HEK293 (cell line): ENCODE measurements around the gene CDK14.
"Not testable (repeated sequence)": the region's sequence is repeated elsewhere in the genome, so short reads cannot be mapped to it uniquely, and the experiment has no call there.

ENCODE experiments used
- CTCF ChIA-PET: fragments of 350-600 bp; formaldehyde crosslinking; extraction: SDS; loops from one replicate; lab custom pipeline; 2021; ENCODE audit warnings: antibody characterized with exemption; lab: Yijun Ruan, JAX
- POLR2A ChIA-PET: fragments of 300-600 bp; formaldehyde crosslinking; extraction: SDS; loops from one replicate; lab custom pipeline; 2020; ENCODE audit warnings: antibody characterized with exemption, inconsistent platforms; lab: Yijun Ruan, JAX
- H3K27ac ChIP-seq: fragments of 200-500 bp; sonication (Bioruptor generic); 2 replicates; pipeline ENCODE4 v1.5.1; 2014; ENCODE audit warnings: low read depth, low read length, control low read depth, inconsistent platforms; ENCODE audit errors: extremely low read depth
- H3K36me3 ChIP-seq, 2 experiments: fragments of 200-500 bp in 1 of 2; sonication (Bioruptor generic) in 1 of 2; 1 replicate in 1 of 2; 2 replicates in 1 of 2; pipeline ENCODE4 v1.5.1; 2014 to 2017; ENCODE audit warnings: inconsistent platforms in 2 of 2, low read length in 2 of 2; ENCODE audit not compliant: control insufficient read depth in 2 of 2, insufficient read depth in 1 of 2
- H3K4me1 ChIP-seq: fragments of 200-500 bp; sonication (Bioruptor generic); 2 replicates; pipeline ENCODE4 v1.5.1; 2014; ENCODE audit warnings: mild to moderate bottlenecking, low read length, inconsistent platforms; ENCODE audit not compliant: control insufficient read depth, insufficient read depth
- H3K4me3 ChIP-seq: 2 replicates; pipeline ENCODE4 v1.5.1; 2011; ENCODE audit warnings: low read depth, mild to moderate bottlenecking, control low read depth, low read length, moderate library complexity
- H3K9me3 ChIP-seq: fragments of 200-500 bp; sonication (Bioruptor generic); 2 replicates; pipeline ENCODE4 v1.5.1; 2014; ENCODE audit warnings: low read depth, low read length, inconsistent platforms; ENCODE audit not compliant: control insufficient read depth, insufficient read depth
- EGR2 ChIP-seq: fragments of 450-650 bp; formaldehyde crosslinking; IDR thresholded peaks from 2 replicates; pipeline ENCODE4 v1.5.1; 2016; ENCODE audit warnings: low read depth, missing biosample characterization, missing genetic modification characterization
- GFI1B ChIP-seq: fragments of 450-650 bp; formaldehyde crosslinking; IDR thresholded peaks from 2 replicates; pipeline ENCODE4 v1.5.1; 2016; ENCODE audit warnings: missing biosample characterization, missing genetic modification characterization
- GLI4 ChIP-seq: fragments of 450-650 bp; formaldehyde crosslinking; IDR thresholded peaks from 2 replicates; pipeline ENCODE4 v1.5.1; 2016; ENCODE audit warnings: missing biosample characterization, missing genetic modification characterization
- YY2 ChIP-seq: fragments of 450-650 bp; formaldehyde crosslinking; IDR thresholded peaks from 2 replicates; pipeline ENCODE4 v1.5.1; 2016; ENCODE audit warnings: missing biosample characterization, missing genetic modification characterization
- ZBTB21 ChIP-seq: fragments of 450-650 bp; formaldehyde crosslinking; IDR thresholded peaks from 2 replicates; pipeline ENCODE4 v1.5.1; 2017; ENCODE audit warnings: missing biosample characterization, missing genetic modification characterization
- ZFP37 ChIP-seq: fragments of 450-650 bp; formaldehyde crosslinking; IDR thresholded peaks from 2 replicates; pipeline ENCODE4 v1.5.1; 2016; ENCODE audit warnings: missing biosample characterization, missing genetic modification characterization
- ZNF133 ChIP-seq: fragments of 450-650 bp; formaldehyde crosslinking; IDR thresholded peaks from 2 replicates; pipeline ENCODE4 v1.5.1; 2016; ENCODE audit warnings: missing biosample characterization, missing genetic modification characterization
- ZNF146 ChIP-seq: fragments of 450-650 bp; formaldehyde crosslinking; IDR thresholded peaks from 2 replicates; pipeline ENCODE4 v1.5.1; 2016; ENCODE audit warnings: missing biosample characterization, missing genetic modification characterization
- ZNF157 ChIP-seq: fragments of 450-650 bp; formaldehyde crosslinking; IDR thresholded peaks from 2 replicates; pipeline ENCODE4 v1.5.1; 2016; ENCODE audit warnings: missing biosample characterization, missing genetic modification characterization
- ZNF184 ChIP-seq: fragments of 450-650 bp; IDR thresholded peaks from 2 replicates; pipeline ENCODE4 v1.5.1; 2018; ENCODE audit warnings: missing biosample characterization, mild to moderate bottlenecking, missing genetic modification characterization
- ZNF19 ChIP-seq: fragments of 450-650 bp; formaldehyde crosslinking; IDR thresholded peaks from 2 replicates; pipeline ENCODE4; 2016; ENCODE audit warnings: missing biosample characterization, missing genetic modification characterization, low read depth
- ZNF248 ChIP-seq: fragments of 450-650 bp; formaldehyde crosslinking; IDR thresholded peaks from 2 replicates; pipeline ENCODE4 v1.5.1; 2017; ENCODE audit warnings: missing biosample characterization, missing genetic modification characterization
- ZNF335 ChIP-seq: fragments of 450-650 bp; formaldehyde crosslinking; conservative IDR thresholded peaks from 2 replicates; pipeline ENCODE4 v1.5.1; 2016; ENCODE audit warnings: missing biosample characterization, missing genetic modification characterization
- ZNF560 ChIP-seq: fragments of 450-650 bp; formaldehyde crosslinking; IDR thresholded peaks from 2 replicates; pipeline ENCODE4 v1.5.1; 2017; ENCODE audit warnings: missing biosample characterization, missing genetic modification characterization, borderline replicate concordance
- ZNF707 ChIP-seq: fragments of 450-650 bp; formaldehyde crosslinking; IDR thresholded peaks from 2 replicates; pipeline ENCODE4 v1.5.1; 2016; ENCODE audit warnings: missing biosample characterization, missing genetic modification characterization
- ZSCAN16 ChIP-seq: fragments of 450-650 bp; formaldehyde crosslinking; IDR thresholded peaks from 2 replicates; pipeline ENCODE4 v1.5.1; 2016; ENCODE audit warnings: missing biosample characterization, missing genetic modification characterization
- TF ChIP-seq, protein P1 (sequence below): fragments of 450-650 bp; formaldehyde crosslinking; IDR thresholded peaks from 2 replicates; pipeline ENCODE4 v1.5.1; 2016; ENCODE audit warnings: missing biosample characterization, missing genetic modification characterization
- TF ChIP-seq, protein P2 (sequence below): fragments of 450-650 bp; formaldehyde crosslinking; IDR thresholded peaks from 2 replicates; pipeline ENCODE4 v1.5.1; 2016; ENCODE audit warnings: missing biosample characterization, missing genetic modification characterization
- TF ChIP-seq, protein P3 (sequence below): fragments of 450-650 bp; formaldehyde crosslinking; optimal IDR thresholded peaks from 2 replicates; pipeline ENCODE3; 2016; ENCODE audit warnings: missing biosample characterization, mild to moderate bottlenecking, missing genetic modification characterization
- TF ChIP-seq, protein P4 (sequence below): fragments of 450-650 bp; formaldehyde crosslinking; IDR thresholded peaks from 2 replicates; pipeline ENCODE4 v1.5.1; 2016; ENCODE audit warnings: missing biosample characterization, missing genetic modification characterization
- TF ChIP-seq, protein P5 (sequence below): fragments of 450-650 bp; formaldehyde crosslinking; IDR thresholded peaks from 2 replicates; pipeline ENCODE4 v1.5.1; 2017; ENCODE audit warnings: missing biosample characterization, missing genetic modification characterization

Gene CDK14

DNA sequence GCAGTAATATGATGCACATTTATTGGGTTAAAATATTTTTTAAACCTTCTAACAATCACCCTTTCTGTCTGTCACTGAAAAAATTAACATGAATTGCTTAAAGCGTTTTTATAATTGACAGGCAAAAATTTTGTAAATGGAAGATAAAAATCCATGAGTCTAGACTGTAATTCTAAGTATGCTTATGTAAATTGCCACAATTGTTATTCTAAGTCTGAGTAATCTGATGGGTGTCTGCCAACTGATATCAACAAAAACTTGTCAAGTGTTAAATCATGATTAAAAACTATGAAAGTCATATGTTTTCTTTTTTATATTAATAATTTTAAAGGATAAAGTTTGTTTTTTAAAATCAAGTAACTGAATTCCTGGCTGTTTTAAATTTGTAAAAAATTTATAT, 208.2 kb downstream of the CDK14 start:
- no peak overlapping the region for H3K4me3 ChIP-seq
- H3K9me3 ChIP-seq: no peaks in the 10 kb centered on the region
- no peaks in the 10 kb centered on the region for H3K36me3 ChIP-seq
- ChIA-PET POLR2A (no interaction called here), CTCF (no interaction called here)
- H3K27ac ChIP-seq: no peak overlapping the region
- TF ChIP-seq EGR2 (tag by site-specific recombination) (no peak), ZNF157 (no peak), ZNF248 (tag by site-specific recombination) (no peak), GLI4 (tag by site-specific recombination) (no peak), ZNF560 (no peak), ZNF335 (tag by site-specific recombination) (no peak), ZNF133 (tag by site-specific recombination) (no peak), YY2 (tag by site-specific recombination) (no peak), ZNF19 (no peak)
- TF ChIP-seq, protein P1, sequence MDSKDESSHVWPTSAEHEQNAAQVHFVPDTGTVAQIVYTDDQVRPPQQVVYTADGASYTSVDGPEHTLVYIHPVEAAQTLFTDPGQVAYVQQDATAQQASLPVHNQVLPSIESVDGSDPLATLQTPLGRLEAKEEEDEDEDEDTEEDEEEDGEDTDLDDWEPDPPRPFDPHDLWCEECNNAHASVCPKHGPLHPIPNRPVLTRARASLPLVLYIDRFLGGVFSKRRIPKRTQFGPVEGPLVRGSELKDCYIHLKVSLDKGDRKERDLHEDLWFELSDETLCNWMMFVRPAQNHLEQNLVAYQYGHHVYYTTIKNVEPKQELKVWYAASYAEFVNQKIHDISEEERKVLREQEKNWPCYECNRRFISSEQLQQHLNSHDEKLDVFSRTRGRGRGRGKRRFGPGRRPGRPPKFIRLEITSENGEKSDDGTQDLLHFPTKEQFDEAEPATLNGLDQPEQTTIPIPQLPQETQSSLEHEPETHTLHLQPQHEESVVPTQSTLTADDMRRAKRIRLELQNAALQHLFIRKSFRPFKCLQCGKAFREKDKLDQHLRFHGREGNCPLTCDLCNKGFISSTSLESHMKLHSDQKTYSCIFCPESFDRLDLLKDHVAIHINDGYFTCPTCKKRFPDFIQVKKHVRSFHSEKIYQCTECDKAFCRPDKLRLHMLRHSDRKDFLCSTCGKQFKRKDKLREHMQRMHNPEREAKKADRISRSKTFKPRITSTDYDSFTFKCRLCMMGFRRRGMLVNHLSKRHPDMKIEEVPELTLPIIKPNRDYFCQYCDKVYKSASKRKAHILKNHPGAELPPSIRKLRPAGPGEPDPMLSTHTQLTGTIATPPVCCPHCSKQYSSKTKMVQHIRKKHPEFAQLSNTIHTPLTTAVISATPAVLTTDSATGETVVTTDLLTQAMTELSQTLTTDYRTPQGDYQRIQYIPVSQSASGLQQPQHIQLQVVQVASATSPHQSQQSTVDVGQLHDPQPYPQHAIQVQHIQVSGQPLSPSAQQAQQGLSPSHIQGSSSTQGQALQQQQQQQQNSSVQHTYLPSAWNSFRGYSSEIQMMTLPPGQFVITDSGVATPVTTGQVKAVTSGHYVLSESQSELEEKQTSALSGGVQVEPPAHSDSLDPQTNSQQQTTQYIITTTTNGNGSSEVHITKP (tag by site-specific recombination): no peak
- TF ChIP-seq, protein P2, sequence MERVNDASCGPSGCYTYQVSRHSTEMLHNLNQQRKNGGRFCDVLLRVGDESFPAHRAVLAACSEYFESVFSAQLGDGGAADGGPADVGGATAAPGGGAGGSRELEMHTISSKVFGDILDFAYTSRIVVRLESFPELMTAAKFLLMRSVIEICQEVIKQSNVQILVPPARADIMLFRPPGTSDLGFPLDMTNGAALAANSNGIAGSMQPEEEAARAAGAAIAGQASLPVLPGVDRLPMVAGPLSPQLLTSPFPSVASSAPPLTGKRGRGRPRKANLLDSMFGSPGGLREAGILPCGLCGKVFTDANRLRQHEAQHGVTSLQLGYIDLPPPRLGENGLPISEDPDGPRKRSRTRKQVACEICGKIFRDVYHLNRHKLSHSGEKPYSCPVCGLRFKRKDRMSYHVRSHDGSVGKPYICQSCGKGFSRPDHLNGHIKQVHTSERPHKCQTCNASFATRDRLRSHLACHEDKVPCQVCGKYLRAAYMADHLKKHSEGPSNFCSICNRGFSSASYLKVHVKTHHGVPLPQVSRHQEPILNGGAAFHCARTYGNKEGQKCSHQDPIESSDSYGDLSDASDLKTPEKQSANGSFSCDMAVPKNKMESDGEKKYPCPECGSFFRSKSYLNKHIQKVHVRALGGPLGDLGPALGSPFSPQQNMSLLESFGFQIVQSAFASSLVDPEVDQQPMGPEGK (tag by site-specific recombination): no peak
- TF ChIP-seq, protein P3, sequence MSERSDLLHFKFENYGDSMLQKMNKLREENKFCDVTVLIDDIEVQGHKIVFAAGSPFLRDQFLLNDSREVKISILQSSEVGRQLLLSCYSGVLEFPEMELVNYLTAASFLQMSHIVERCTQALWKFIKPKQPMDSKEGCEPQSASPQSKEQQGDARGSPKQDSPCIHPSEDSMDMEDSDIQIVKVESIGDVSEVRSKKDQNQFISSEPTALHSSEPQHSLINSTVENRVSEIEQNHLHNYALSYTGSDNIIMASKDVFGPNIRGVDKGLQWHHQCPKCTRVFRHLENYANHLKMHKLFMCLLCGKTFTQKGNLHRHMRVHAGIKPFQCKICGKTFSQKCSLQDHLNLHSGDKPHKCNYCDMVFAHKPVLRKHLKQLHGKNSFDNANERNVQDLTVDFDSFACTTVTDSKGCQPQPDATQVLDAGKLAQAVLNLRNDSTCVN (tag by site-specific recombination): no peak
- H3K4me1 ChIP-seq: no peaks in the 10 kb centered on the region

DNA sequence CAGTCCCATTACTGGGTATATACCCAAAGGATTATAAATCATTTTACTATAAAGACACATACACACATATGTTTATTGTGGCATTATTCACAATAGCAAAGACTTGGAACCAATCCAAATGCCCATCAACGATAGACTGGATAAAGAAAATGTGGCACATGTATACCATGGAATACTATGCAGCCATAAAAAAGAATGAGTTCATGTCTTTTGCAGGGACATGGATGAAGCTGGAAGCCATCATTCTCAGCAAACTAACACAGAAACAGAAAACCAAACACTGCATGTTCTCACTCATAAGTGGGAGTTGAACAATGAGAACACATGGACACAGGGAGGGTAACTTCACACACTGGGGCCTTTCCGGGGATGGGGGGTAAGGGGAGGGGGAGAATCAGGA, 219.4 kb downstream of the CDK14 start:
- CTCF ChIA-PET, POLR2A ChIA-PET, H3K9me3 ChIP-seq, H3K27ac ChIP-seq, H3K4me3 ChIP-seq: not testable (repeated sequence)
- peak; percentile 50 for TF ChIP-seq ZNF146 (tag by site-specific recombination)
- TF ChIP-seq, all 188 proteins: peak for 1; not testable (repeated sequence) for 187
- H3K4me1 ChIP-seq: peaks cover 14% of the 10 kb centered on the region; the same call in 1 of the 2 replicates
- not testable (repeated sequence) for H3K36me3 ChIP-seq

DNA sequence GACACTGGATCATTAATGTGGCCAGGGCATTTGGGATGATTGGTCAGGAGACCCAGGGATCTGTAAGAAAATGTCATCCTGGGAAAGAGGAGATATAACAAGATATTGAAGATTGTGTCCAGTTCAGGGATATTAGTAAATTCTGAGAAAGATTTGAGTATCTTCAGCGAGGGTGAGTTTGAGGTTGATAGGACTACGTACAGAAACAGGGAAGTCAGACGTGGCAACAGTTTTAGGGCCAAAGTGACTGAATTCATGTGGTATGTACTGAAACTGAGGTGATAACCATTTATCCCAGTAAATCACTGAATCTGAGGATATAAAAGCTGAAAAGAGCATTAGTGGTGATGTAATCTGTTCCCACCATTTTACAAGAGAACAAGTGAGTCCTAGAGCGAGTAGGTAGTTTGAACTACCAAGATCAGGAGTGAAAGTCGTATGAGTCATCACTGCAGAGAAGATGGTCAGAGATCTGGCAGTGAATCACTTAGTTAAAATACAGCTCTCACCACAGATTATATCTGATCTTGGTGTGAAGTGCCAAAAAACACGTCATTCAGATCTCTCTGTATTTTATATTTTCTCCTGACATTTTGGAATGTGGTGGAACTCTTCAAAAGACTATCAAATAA, 220.5 kb downstream of the CDK14 start:
- Histone ChIP-seq H3K4me1 (peaks cover 14% of the 10 kb centered on the region; the same call in 1 of the 2 replicates), H3K9me3 (no peaks in the 10 kb centered on the region), H3K36me3 (no peaks in the 10 kb centered on the region), H3K27ac (no peak overlapping the region), H3K4me3 (no peak overlapping the region)
- CTCF ChIA-PET: interaction anchor here (1.4 kb wide), 1 partner anchor 218 kb away, joined by 4 read pairs; no protein-coding TSS in a partner anchor
- POLR2A ChIA-PET: no interaction called here
- TF ChIP-seq ZNF707 (tag by site-specific recombination) (0 out of 2 replicates have a peak, but pooled peaks have one; percentile 15), GFI1B (tag by site-specific recombination) (peak; percentile 27; the same call in 1 of the 2 replicates), ZNF184 (tag by site-specific recombination) (peak; percentile 42; the same call in 1 of the 2 replicates), ZFP37 (0 out of 2 replicates have a peak, but pooled peaks have one; percentile 30), ZSCAN16 (tag by site-specific recombination) (no peak), ZBTB21 (tag by site-specific recombination) (peak; percentile 42; the same call in 1 of the 2 replicates)
- TF ChIP-seq, protein P4, sequence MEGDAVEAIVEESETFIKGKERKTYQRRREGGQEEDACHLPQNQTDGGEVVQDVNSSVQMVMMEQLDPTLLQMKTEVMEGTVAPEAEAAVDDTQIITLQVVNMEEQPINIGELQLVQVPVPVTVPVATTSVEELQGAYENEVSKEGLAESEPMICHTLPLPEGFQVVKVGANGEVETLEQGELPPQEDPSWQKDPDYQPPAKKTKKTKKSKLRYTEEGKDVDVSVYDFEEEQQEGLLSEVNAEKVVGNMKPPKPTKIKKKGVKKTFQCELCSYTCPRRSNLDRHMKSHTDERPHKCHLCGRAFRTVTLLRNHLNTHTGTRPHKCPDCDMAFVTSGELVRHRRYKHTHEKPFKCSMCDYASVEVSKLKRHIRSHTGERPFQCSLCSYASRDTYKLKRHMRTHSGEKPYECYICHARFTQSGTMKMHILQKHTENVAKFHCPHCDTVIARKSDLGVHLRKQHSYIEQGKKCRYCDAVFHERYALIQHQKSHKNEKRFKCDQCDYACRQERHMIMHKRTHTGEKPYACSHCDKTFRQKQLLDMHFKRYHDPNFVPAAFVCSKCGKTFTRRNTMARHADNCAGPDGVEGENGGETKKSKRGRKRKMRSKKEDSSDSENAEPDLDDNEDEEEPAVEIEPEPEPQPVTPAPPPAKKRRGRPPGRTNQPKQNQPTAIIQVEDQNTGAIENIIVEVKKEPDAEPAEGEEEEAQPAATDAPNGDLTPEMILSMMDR (tag by site-specific recombination): no peak
- TF ChIP-seq, protein P5, sequence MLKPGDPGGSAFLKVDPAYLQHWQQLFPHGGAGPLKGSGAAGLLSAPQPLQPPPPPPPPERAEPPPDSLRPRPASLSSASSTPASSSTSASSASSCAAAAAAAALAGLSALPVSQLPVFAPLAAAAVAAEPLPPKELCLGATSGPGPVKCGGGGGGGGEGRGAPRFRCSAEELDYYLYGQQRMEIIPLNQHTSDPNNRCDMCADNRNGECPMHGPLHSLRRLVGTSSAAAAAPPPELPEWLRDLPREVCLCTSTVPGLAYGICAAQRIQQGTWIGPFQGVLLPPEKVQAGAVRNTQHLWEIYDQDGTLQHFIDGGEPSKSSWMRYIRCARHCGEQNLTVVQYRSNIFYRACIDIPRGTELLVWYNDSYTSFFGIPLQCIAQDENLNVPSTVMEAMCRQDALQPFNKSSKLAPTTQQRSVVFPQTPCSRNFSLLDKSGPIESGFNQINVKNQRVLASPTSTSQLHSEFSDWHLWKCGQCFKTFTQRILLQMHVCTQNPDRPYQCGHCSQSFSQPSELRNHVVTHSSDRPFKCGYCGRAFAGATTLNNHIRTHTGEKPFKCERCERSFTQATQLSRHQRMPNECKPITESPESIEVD (tag by site-specific recombination): peak; percentile 69
